OCI-LY3 (cell line): Measurements from ENCODE around the gene PLEKHG3.

Experiments used
- H2AFZ ChIP-seq: fragments of 200-600, 300-600 bp; shearing (Covaris generic); 2 replicates; pipeline ENCODE4 v1.6.0; 2014; ENCODE audit warnings: antibody characterized with exemption, low read depth, low read length
- H3K27ac ChIP-seq: fragments of 200-600, 300-600 bp; sonication (generic); 2 replicates; pipeline ENCODE4 v1.5.1; 2014; ENCODE audit warnings: mild to moderate bottlenecking, low read length, moderate library complexity, mixed read lengths
- H3K27me3 ChIP-seq: fragments of 200-600, 300-600 bp; sonication (generic); 2 replicates; pipeline ENCODE4 v1.6.1; 2014; ENCODE audit warnings: low read depth, low read length, mixed read lengths
- H3K36me3 ChIP-seq: fragments of 200-600, 300-600 bp; sonication (generic); replicated peaks from 2 replicates; pipeline ENCODE3; 2014; ENCODE audit warnings: low read depth, low read length, mixed read lengths
- H3K4me1 ChIP-seq: fragments of 300-600, 200-600 bp; sonication (generic); 2 replicates; pipeline ENCODE4 v1.6.1; 2014; ENCODE audit warnings: low read length, mixed read lengths
- H3K4me2 ChIP-seq: fragments of 200-600, 300-600 bp; sonication (generic); 2 replicates; pipeline ENCODE4 v1.6.1; 2014; ENCODE audit warnings: low read length, mixed read lengths
- H3K4me3 ChIP-seq: fragments of 300-600, 200-600 bp; sonication (generic); 2 replicates; pipeline ENCODE4 v1.5.1; 2014; ENCODE audit warnings: antibody characterized with exemption, mild to moderate bottlenecking, low read length, moderate library complexity
- H3K79me2 ChIP-seq: fragments of 300-600, 200-600 bp; shearing (Covaris generic); 2 replicates; pipeline ENCODE4 v1.6.1; 2014; ENCODE audit warnings: mild to moderate bottlenecking, low read length, mixed read lengths
- H3K9ac ChIP-seq: fragments of 300-600, 200-600 bp; shearing (Covaris generic); 2 replicates; pipeline ENCODE4 v1.6.0; 2014; ENCODE audit warnings: mild to moderate bottlenecking, low read length, moderate library complexity
- H3K9me3 ChIP-seq: fragments of 200-600, 300-600 bp; shearing (Covaris generic); 2 replicates; pipeline ENCODE4 v1.6.1; 2014; ENCODE audit warnings: low read length, mixed read lengths; ENCODE audit not compliant: insufficient read depth
- H4K20me1 ChIP-seq: fragments of 200-600, 300-600 bp; sonication (generic); 2 replicates; pipeline ENCODE4 v1.6.1; 2016; ENCODE audit warnings: low read length, mixed read lengths; ENCODE audit not compliant: insufficient read depth
- CTCF ChIP-seq: fragments of 200-600, 300-600 bp; sonication (generic); IDR thresholded peaks from 2 replicates; pipeline ENCODE4 v1.5.1; 2014; ENCODE audit warnings: antibody characterized with exemption, low read length, low read depth
- EZH2phosphoT487 ChIP-seq: fragments of 200-600 bp; shearing (Covaris generic); IDR thresholded peaks from 2 replicates; pipeline ENCODE4 v1.6.1; 2018; ENCODE audit warnings: antibody characterized with exemption, mixed run types, low read depth

The PLEKHG3 gene

GRCh38 chr14:64701660-64702059 is 2.6 kb upstream of the PLEKHG3 start:
- H3K9me3 ChIP-seq: no peaks in the 10 kb centered on the region

GRCh38 chr14:64702493-64703394 is 1.5 kb upstream of the PLEKHG3 start:
- TF ChIP-seq CTCF (no peak), EZH2phosphoT487 (no peak)
- Histone ChIP-seq H2AFZ (no peak overlapping the region), H3K9ac (no peak overlapping the region), H4K20me1 (no peaks in the 10 kb centered on the region), H3K79me2 (no peaks in the 10 kb centered on the region), H3K4me2 (no peak overlapping the region), H3K27me3 (peaks cover 17% of the 10 kb centered on the region), H3K27ac (no peak overlapping the region), H3K9me3 (no peaks in the 10 kb centered on the region), H3K4me1 (peaks cover 12% of the 10 kb centered on the region), H3K36me3 (no peaks in the 10 kb centered on the region), H3K4me3 (no peak overlapping the region)

More at GRCh38 chr14:64701660-64702059, 2.6 kb upstream of the PLEKHG3 start:
- H3K4me2 ChIP-seq: no peak overlapping the region
- no peak overlapping the region for H2AFZ ChIP-seq
- no peak overlapping the region for H3K27ac ChIP-seq
- no peaks in the 10 kb centered on the region for H3K36me3 ChIP-seq
- no peaks in the 10 kb centered on the region for H4K20me1 ChIP-seq
- TF ChIP-seq EZH2phosphoT487 (no peak), CTCF (no peak)
- no peaks in the 10 kb centered on the region for H3K79me2 ChIP-seq
- peaks cover 17% of the 10 kb centered on the region for H3K27me3 ChIP-seq
- peaks cover 12% of the 10 kb centered on the region for H3K4me1 ChIP-seq
- no peak overlapping the region for H3K9ac ChIP-seq
- no peak overlapping the region for H3K4me3 ChIP-seq

- no peaks in the 10 kb centered on the region for H3K79me2 ChIP-seq
- H3K9me3 ChIP-seq: no peaks in the 10 kb centered on the region
- H2AFZ ChIP-seq: no peak overlapping the region
- H3K4me3 ChIP-seq: no peak overlapping the region
- no peak overlapping the region for H3K9ac ChIP-seq
- no peak overlapping the region for H3K4me2 ChIP-seq
- H3K27ac ChIP-seq: no peak overlapping the region
- H3K4me1 ChIP-seq: peaks cover 11% of the 10 kb centered on the region
- H3K27me3 ChIP-seq: peaks cover 17% of the 10 kb centered on the region
- H3K36me3 ChIP-seq: no peaks in the 10 kb centered on the region
- no peak for TF ChIP-seq EZH2phosphoT487
- TF ChIP-seq CTCF: no peak
- H4K20me1 ChIP-seq: no peaks in the 10 kb centered on the region
Observed at GRCh38 chr14:64703395-64704142, 655 bp upstream of the PLEKHG3 start.

GRCh38 chr14:64704743-64705380 is 638 bp downstream of the PLEKHG3 start:
- H2AFZ ChIP-seq: no peak overlapping the region
- H4K20me1 ChIP-seq: no peaks in the 10 kb centered on the region
- H3K27me3 ChIP-seq: peaks cover 17% of the 10 kb centered on the region
- H3K27ac ChIP-seq: no peak overlapping the region
- no peak overlapping the region for H3K4me3 ChIP-seq
- H3K36me3 ChIP-seq: no peaks in the 10 kb centered on the region
- no peak overlapping the region for H3K4me2 ChIP-seq
- H3K9ac ChIP-seq: no peak overlapping the region
- no peaks in the 10 kb centered on the region for H3K9me3 ChIP-seq
- no peak for TF ChIP-seq EZH2phosphoT487
- TF ChIP-seq CTCF: no peak
- no peaks in the 10 kb centered on the region for H3K79me2 ChIP-seq
- no peaks in the 10 kb centered on the region for H3K4me1 ChIP-seq
